Raji (cell line): ENCODE results near the gene MVD.

ENCODE experiments used
- POLR2A ChIP-seq: IDR thresholded peaks from 2 replicates; pipeline ENCODE4 v1.6.1; 2011; ENCODE audit warnings: low read depth, low read length, control low read depth; ENCODE audit not compliant: insufficient read depth

The MVD gene

DNA sequence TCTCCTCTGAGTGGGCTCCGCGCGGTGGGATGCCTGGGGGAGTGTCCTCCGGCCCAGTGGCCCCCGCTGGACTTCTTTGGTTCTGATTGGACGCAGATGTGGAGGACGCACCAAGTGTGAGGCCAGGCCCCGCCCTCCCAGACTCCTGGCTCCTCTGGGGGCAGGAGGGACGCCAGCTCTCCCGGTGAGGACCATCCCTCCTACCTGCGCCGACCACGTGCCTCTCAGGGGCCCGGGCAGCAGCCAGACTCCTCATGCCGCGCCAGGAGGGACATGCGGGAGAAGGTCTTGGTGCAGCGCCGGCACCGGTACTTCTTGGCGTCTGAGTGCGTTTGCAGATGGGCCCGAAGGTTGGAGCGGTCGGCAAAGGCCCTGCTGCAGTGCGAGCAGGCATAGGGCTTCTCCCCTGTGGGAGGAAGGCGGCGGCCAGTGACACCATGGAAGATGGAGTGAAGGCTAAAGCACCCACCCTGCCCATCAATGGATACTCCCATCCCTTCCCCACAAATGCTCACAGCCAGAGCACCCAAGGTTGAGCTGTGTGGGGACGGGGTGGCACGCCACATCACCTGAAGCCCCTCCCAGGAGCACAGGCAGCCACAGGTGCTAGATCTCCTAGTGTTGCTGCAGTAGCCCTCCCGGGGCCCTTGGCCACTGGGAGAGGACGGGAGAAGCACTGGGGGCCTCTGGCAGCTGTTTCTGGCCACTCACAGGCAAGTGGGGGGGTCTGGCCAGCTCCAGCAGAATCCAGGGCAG lies 15.5 kb upstream of the MVD start:
- TF ChIP-seq POLR2A, result no peak

GRCh38 chr16:88677721-88678120 lies 14.8 kb upstream of the MVD start:
- TF ChIP-seq POLR2A, result no peak

GRCh38 chr16:88676502-88677242 lies 13.8 kb upstream of the MVD start:
- TF ChIP-seq POLR2A, result no peak

DNA sequence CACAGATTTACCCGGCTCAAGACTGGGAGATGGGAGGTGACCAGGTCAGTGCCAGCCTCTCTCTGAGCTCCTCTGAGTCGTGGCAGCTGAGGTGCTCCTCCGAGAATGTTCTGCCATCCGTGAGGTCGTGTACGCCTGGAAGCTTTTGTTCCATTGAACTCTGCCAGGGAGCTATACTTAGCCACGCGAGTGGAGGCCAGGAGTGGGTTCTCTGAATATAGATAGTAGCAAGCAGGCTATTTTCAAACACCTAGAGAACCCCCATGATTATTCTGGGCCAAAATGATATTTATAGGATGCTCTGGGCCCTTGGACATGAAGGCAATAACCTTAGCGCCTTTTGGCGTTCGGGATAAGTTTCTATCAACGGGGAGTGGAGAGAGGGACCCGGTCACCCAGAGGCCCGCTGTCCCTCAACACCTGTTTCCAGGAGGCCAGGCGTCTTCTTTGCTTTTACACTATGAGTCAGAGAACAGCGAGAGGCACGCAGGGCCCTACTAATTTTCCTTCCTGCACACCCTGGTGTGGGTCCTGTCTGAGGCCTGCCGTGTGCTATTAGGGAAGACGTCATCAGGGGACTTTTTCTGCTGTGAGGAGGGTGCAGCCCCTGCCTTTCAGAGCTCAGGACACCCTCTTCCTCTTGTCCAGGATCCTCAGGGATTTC lies 11.0 kb upstream of the MVD start:
- no peak for TF ChIP-seq POLR2A

DNA sequence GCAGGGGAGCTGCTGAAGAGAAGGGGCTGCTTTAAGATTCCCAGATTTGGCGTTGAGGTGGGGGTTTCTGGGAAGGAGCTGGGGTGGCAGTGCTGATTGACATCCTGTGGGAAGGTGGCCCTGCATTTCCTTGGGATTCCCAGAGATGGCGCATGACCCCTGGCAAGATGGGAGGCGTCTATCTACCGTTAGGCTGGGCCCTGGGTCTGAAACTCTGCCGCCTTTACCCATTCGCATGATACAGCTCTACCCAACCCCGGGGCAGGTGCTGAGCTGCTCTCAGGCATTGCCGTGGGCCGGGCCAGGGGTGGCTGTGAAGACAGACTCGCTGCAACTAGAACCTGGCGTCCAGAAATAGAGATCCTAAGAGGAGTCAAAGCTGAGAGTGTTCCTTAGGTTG lies 9.9 kb upstream of the MVD start:
- no peak for TF ChIP-seq POLR2A

GRCh38 chr16:88671806-88672205 lies 8.9 kb upstream of the MVD start:
- no peak for TF ChIP-seq POLR2A

- no peak for TF ChIP-seq POLR2A
Measured at GRCh38 chr16:88669980-88670379, 7.1 kb upstream of the MVD start.

DNA sequence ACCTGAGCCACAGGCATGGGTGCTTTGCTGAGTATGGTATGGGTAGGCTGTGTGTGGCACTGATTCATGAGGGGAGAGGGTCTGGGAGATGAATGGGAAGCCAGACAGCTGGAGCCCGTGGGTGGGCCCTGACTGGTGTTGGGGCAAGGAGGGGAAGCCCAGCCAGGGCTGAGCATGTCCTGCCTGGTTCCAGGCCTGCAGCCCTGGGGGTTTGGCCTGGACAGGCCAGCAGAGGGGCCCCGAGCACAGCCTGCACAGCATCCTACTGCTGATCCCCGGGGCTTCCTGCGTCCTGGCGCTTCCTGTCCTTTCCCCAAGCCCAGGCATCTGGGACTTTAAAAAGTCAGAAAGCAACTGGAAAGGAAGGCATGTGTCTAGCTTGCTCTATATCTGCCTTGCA lies 4.6 kb upstream of the MVD start:
- no peak for TF ChIP-seq POLR2A

DNA sequence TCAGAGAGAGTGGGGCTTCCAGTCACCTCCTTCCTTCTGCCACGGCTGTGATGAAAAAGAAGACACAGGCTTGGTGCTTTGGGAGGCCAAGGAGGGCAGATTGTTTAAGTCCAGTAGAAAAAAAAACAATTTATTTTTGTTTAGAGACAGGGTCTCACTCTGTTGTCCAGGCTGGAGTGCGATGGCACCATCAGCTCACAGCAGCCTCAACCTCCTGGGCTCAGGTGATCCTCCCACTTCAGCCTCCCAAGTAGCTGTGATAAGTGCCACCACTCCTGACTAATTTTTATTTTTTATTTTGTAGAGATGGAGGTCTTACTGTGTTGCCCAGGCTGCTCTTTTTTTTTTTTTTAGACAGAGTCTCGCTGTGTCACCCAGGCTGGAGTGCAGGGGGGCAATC lies 2.7 kb upstream of the MVD start:
- TF ChIP-seq POLR2A, result no peak

DNA sequence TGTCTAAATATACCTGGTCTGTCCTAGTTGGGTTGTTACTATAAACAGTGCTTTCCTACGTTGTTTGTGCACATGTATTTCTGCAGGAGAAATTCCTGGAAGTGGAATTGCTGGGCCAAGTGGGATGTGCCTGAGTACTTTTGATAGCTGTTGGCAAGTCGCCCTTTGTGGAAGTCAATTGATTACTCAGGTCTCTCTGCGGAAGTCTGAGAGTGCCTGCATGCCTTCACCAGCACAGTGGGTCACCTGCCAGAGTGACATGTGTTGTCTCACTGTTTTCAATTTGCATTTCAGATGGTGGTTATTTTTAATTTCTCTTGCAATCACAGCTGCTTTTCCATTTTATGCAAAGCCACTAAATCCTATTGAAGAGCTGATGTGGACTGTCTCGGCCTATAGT lies 2.3 kb upstream of the MVD start:
- no peak for TF ChIP-seq POLR2A

GRCh38 chr16:88662222-88662842 lies 559 bp downstream of the MVD start:
- no peak for TF ChIP-seq POLR2A

DNA sequence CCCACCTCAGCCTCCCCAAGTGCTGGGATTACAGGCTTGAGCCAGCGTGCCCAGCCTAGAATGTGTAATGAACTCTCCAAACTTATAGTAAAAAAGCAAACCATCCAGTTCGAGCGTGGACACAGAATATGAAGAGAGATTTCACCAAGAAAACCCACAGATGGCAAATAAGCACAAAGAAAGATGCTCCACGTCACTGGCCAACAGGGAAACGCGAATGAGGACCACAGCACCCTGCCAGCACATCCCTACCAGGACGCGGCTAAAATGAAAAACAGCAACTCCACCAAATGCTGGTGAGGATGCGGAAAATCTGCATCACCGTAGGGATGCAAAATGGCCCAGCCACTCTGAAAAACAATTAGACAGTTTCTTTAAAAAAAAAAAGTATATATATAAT lies 1.4 kb downstream of the MVD start:
- TF ChIP-seq POLR2A, result no peak

GRCh38 chr16:88659160-88659559 lies 3.7 kb downstream of the MVD start:
- TF ChIP-seq POLR2A, result no peak

GRCh38 chr16:88658714-88659113 lies 4.2 kb downstream of the MVD start:
- no peak for TF ChIP-seq POLR2A

- TF ChIP-seq POLR2A, result no peak
Measured at GRCh38 chr16:88657371-88657770, 5.5 kb downstream of the MVD start.
